ENCODE measurements around the gene TMEM209.

TMEM209 gene

DNA sequence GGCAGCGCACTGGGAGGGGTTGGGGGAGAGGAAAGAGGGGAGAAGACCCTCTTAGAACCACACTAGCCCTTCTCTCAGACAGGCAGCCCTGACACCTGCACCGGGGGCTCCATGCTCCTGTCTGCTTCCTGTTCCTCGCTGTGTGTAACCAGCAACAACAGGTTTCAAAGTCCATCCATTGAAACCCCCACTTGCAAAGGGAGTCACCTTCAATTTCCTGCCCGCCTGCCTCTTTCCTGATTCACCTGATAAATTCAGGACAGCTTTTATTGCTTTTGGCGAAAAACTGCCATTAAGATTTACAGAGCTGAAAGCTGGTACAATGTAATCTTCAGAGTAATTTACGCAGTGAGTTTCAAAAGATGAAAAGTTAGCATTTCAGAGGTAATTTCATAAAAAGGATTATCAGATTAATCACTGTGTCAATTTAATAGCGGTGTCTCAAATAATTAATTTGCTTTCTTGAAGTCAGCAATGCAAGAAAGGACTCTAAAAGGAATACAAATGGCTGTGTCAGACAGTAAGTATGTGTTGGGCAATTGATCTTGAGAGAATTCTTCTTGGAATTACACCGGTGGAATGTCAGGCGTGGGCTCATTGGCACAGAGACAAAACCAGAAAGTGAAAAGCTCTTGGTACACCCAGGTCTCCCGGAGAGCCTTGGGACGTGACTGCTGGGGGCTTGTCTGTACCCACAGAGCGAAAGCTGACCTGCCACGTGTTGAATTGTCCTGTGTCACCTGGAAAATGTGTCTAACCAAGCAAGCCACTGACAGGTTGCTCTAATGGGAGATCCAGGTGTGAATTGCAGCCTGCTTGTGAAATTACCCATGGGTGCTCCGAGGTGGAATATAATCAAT lies 60.7 kb downstream of the TMEM209 start:
- in situ Hi-C loops (cut with MboI; ENCODE audit: low sequenced_read_pairs) = no loop called here

DNA sequence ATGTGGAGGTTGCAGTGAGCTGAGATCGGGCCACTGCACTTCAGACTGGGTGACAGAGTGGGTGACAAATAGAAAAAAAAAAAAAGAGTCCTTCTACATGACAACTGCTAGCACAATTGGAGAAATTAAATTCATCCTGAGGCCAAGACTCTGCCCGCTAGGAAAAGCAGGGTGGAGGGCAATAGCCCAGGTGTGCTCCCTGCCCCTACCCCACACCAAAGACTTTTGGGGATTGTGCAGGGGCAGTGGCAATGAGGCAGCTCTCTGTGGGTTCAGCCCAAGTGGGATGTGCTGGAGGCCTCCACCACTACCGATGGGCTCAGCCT lies 61.3 kb downstream of the TMEM209 start:
- in situ Hi-C loops (cut with MboI; ENCODE audit: low sequenced_read_pairs) = no loop called here

DNA sequence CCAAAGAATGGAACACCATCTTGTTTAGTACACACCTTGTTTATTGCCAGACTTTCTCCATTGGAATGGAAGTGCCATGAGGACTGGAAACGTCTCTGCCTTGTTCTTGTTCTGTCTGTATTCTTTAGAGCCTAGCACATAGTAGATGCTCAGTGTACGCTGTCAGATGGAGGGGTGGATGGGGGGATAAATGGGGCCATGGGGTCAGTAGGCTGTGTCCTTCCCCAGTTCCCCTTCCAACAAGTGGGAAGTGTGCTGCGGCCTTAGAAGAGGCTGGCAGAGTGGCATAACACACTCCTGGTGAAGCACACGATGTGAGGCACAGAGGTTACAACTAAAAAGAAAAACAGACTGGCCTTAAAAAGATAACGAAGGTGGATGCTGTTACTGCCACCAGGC lies 61.9 kb downstream of the TMEM209 start:
- in situ Hi-C loops (cut with MboI; ENCODE audit: low sequenced_read_pairs) = no loop called here

DNA sequence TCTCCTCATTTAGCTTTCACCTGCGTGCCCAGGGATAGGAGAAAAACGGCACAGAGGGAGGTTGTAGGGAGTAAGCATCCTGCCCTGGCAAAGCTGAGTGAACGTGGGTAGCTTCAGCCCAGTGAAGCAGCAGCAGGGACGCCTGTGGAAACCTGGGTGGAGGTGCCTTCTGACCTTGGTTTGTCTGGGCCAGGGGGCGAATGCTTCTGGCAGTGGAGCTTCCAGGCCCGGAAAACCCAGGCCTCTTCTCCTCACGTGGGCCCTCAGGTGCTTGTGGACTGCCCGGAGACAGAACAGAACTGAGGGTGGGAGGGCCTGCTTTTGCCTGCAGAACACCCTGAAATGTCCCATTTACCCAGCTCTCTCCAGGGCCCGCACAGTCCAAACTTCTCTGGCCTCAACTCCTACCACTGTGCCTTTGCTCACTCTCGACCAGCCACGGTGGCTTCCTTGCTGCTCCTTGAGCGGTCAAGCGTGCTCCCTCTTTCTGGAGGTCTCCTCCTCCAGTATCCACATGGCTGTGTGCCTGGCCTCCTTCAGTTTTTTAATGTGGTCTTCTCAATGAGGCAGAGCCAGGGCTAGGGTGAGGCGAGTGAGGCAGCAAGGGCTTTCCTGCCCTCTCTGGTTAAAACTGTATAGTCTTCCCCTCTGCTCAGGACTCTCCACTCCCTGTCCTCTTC lies 62.4 kb downstream of the TMEM209 start:
- in situ Hi-C loops (cut with MboI; ENCODE audit: low sequenced_read_pairs) = no loop called here

DNA sequence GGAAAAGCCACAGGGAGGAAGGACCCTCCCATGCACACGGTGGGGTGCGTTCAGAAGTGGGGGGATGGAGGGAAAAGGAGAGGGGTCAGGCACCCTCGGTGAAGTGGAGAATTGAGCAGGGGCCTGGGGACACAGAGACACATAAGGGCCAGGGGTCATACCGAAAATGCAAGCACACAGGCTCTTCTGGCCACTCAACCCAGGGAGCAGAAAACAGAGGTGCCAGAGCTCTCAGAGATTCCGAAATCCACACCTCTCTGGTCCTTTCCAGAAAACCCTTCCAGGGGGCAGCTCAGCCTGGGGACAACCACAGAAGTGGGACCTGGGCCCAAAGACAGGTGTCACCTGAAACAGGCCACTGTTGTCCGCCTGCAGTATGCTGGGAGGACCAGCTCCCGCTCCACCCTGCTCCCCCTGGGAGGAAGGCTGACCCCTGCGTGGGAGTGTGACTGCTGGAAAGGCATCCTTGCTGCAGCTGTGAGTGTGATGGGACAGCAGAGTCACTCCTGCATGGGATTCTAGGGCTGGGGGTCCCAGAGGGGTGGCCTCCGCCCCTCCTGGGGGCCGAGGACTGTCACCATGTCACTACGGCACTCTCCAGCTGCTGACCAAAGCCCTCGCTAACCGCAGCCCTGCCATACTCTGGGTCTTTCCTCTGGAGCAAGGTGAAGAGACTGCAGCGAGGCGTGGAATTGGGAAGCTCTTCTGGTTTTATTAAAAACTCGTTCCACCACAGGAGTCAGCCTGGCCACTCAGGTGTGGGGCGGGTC lies 63.1 kb downstream of the TMEM209 start:
- in situ Hi-C loops (cut with MboI; ENCODE audit: low sequenced_read_pairs) = no loop called here

DNA sequence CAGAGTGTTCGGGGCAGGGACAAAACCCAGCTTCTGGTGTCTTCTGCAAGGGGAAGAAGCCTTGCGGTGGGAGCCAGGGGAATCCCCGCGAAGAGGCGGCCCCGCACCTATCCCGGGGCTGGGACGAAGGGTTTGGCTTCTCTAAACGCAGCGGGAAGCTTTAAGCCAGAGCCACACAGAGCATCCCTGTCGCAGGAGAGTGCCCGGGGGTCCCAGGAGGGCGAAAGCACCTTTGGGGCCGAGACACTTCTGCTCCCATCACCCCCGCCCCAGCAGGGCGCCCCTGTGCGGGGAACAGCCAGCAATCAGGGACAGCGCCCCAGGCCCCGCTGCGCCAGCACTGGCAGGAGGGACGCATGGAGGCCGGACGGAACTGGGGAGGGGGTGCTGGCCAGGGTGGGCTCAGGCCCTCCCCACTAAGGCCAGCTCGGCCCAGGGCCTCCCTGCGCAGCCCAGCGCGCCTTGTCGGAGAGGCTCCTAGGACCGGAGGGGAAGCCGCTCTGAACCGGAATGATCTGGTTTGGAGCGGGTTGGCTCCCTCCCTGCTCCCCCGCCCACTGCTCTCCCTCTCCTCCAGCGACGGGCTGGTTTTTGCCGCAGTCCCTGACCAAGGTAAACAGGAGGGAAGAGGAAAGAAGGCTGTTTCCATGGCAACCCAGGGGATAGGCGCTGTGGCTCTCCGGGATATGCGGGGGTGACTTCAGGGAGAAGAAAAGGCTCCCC lies 63.9 kb downstream of the TMEM209 start:
- in situ Hi-C loops (cut with MboI; ENCODE audit: low sequenced_read_pairs) = no loop called here

DNA sequence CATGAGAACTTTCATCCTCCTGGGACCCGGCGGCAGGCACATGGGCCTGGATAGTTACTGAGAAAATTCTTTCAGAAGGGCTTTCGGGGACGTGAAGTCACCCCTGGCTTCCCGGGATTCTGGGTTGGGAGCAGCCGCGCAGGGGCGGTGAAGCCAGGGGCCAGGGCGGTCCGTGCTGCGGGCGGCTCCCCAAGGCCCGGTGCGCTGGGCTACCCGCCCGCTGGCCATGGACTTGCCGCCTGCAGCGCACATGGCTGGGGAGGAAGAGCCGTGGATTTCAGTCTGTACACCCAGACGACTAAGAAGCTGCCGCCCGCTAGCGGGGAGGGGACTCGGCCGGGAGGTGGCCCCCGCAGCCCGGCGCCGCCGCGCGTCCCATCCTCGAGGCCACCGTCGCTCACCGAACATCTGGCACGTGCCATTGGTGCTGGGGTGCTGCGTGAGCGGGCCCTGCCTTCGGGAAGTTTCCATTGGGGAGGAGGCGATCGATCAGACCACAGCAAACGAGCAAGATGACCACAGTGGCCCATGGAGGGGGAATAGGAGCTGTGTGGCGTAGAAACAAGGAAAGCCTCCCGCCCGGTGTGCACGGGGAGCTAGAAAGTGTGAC lies 64.5 kb downstream of the TMEM209 start:
- in situ Hi-C loops (cut with MboI; ENCODE audit: low sequenced_read_pairs) = no loop called here

DNA sequence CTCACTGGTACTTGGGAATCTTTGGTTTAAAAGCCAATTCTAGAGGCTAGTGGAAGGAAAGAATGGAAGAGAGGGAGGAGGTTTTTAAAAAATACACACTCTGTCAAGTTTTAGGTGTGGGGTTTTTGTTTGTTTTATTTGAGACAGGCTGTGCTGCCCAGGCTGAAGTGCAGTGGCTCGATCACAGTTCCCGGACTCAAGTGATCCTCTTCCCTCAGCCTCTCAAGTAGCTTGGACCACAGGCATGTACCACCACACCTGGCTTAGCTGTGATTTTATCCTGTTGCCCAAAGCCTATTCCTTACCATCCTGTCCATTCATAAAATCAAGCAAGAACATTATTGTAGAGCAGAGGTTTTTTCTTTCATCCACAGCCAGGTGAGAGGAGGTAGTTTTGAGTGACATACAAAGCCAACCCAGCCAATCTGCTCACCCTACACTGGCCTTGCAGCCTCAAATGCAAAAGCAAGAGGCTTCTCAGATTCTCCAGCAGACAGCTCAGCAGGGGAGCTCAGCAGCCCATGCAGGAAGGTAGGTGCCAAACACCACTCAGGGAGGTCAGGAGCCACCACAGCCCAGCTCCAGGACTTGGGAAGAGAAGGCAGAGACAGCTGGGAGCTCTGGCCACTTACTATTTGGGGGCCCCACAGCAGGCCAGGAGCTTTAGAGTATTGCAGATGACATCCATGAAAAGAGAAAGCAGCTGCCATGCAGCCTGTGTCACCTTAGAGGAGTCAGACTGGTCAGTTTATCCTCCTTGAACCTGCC lies 65.8 kb downstream of the TMEM209 start:
- in situ Hi-C loops (cut with MboI; ENCODE audit: low sequenced_read_pairs) = no loop called here

DNA sequence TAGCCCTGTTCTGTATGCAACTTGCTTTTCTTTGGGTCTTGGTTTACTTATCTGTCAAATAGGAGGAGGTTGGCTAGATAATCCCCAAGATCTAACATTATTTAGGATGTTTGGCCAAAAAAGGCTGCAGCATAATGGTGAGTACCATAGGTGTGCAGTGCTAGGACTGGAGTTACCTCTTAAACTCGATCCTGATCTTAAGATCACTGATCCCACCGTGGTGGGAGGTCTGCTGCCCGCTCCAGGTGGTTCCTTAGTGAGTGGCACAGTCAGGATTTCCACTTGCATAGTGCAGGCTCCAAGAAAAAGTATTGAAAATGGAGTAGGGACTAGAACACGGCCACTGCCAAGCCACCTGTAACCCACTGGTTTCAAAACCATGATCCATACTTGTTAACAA lies 68.0 kb downstream of the TMEM209 start:
- in situ Hi-C loops (cut with MboI; ENCODE audit: low sequenced_read_pairs) = no loop called here

DNA sequence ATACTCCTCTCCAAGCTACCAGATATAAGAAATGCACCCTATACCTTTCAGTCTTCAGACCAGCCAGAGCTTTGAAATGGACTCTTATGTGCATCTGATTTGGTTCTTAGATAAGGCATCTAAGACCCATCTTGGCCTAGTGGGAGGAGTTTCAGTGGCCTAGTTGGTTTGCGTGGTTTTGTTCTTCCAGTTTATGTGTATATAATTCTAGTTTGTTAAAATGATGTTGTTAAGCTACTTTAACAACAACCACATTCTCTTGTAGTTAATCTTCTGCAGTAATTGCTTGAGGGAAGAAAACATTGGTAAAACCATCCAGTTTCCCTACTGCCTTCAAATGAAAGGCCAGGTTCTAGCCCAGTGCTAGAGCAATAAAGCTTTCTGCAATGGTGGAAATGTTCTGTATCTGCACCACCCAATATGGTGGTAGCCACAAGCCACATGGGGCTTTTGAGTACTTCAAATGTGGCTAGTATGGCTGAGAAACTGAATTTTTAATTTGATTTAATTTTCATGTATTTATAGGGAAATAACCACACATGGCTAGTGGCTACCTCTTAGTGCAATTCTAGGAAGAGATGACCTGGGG lies 68.5 kb downstream of the TMEM209 start:
- in situ Hi-C loops (cut with MboI; ENCODE audit: low sequenced_read_pairs) = no loop called here

DNA sequence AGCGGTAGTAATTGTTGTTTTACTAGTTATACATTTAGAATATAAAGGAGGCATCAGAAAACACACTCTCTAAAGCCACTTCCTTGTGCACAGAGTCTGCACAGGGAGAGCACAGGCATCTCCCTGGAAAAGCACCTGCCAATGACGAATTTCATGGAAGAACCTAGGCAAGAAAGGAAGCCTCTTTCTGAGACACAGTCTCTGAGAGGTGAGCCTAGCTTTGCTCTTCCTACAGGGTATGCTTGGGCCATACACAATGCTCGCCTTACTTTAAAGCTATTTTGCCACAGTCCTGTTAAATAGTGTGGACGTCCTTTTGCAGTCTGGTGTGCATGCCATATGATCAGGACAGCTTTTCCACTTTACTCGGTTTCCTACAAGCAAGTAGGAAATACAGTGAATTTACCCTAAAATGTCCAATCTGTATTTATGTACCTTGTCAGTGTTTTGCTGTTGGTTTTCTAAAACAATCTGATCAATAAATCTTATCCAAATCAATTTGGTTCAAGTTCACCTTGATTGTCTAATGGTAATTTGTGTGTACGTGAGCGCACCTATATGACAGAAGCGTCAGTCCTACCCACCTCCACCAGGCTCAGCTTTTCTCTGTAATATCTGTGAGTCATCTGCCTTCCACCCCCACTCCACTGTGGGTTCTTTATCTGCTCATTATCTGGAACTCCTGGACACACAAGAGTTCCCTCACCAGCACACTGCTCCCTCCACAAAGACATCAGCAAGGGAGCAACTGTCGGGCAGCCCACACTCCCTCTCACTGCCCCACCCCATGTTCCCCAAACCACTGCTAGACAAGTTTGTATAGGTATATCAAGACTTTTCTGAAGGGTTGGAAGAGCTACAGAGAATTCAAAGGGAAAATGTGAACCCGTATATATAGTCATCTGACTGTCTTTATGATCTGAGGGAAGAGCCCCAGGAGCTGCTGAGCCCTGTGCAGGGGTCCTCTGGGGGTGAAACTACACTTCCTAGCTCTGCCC lies 69.7 kb downstream of the TMEM209 start:
- in situ Hi-C loops (cut with MboI; ENCODE audit: low sequenced_read_pairs) = no loop called here

DNA sequence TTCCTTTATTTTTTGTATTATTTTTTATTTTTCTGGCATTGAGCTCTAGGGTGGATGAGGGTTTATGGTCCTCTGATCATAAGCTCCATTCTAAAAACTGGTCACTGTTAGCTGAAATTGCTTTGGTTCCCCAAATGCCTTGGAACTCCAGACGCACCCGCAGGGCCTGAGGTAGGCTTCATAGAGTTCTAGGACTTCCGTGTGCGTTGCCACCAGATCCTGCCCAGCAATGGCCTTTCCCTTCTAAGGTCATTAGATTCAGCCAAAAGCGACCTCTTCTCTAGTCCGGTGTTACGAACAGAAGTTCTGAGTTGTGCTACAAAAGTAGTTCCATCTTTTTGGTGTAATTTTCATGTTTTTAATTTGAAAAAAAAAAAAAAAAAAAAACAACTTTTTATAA lies 70.5 kb downstream of the TMEM209 start:
- in situ Hi-C loops (cut with MboI; ENCODE audit: low sequenced_read_pairs) = no loop called here

DNA sequence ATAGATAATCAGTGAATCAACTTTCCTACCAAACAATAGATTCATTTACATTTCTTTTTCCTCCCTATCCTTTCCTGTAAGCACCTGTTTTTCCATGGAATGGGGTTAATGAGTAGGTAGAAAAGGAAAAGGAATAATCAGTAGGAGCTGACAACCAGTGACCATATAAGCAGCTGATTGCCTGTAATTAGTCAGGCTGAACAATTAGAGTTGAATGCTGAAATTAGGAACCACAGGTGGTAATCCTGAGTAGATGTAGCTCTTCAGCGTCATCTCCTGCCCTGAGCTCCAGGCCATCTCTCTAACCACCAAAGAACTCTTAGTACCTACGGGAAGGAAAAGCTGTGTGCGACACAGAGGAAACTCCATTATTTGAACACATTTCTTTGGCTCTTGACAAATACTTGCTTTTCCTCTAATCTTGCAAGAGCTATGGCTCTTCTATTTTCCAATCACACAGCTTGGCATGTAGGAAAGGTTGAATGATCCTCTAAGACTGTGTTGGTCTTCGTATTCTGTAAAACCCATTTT lies 71.0 kb downstream of the TMEM209 start:
- in situ Hi-C loops (cut with MboI; ENCODE audit: low sequenced_read_pairs) = no loop called here

DNA sequence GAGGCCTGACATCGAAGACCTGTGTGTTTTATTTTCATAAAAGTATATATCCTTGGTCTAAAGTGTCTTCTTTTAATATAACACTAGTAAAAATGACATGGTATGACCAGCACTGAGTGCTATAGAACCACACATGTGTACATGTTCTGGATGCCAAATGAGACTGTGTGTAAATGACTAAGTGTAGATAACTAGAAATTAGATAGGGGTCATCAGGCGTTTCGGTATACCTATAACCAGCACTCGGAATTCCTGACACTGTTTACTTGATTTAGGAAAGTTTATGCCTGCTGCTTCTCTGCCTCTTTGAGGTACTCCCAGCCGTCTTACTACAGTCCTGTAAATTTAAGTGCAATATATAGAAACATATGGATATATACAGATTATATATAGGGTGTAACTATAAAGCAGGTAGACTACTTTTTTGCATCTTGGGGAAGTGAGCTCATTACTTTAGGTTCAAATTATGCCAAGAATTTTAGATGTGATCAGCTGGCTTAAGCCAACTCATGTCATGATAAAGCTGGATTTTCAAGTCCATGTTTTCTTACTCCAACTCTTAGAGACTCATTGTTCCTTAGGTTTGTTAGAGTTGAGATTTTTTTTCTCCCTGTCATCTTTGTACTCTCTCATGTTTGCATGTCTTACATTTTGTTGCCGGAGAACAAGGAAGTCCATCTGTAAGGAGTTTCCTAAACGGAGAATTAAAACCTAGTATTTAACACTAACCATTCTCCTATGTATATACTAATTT lies 72.0 kb downstream of the TMEM209 start:
- in situ Hi-C loops (cut with MboI; ENCODE audit: low sequenced_read_pairs) = no loop called here

DNA sequence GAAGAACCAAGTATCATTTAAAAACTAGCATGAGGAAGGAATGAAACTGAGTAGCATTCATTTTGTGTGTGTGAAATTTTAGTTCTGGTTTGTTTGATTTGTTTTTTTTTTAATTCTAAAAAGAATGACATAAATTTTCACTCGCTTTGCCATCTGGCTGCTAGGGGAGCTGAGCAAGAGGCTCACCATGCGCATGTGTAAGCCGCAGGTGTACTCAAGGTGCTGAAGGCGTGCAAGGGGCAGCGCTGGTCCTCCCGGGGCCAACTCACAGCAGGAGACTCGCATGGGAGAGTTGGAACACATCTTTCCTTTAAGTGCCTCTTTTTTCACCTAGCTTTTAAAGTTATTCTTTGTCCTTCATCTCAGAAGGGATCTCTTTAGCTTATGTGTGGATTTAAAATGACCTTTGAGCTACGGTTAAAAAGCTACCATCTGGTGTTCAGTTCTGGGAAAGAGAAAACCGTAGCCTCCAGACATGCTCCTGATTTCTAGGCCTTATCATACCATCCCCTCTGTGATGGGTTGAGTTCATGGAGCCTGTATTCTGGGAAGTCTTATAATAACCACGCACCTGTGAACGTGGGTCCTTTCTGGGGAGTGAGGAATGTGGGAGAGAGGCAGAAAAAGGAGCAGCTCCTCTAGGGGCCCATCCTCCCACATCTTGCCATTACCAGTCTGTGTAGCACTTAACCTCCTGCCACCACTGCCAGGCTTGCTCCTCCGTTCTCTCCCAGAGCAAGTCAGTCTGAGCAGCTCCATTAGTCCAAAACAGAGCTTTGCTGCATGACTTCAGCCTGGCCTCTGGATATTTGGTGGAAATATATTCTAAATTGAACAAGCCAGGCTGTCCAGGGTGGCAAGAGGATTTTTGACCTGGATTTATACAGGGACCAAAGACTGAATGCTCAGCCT lies 73.0 kb downstream of the TMEM209 start:
- in situ Hi-C loops (cut with MboI; ENCODE audit: low sequenced_read_pairs) = no loop called here

DNA sequence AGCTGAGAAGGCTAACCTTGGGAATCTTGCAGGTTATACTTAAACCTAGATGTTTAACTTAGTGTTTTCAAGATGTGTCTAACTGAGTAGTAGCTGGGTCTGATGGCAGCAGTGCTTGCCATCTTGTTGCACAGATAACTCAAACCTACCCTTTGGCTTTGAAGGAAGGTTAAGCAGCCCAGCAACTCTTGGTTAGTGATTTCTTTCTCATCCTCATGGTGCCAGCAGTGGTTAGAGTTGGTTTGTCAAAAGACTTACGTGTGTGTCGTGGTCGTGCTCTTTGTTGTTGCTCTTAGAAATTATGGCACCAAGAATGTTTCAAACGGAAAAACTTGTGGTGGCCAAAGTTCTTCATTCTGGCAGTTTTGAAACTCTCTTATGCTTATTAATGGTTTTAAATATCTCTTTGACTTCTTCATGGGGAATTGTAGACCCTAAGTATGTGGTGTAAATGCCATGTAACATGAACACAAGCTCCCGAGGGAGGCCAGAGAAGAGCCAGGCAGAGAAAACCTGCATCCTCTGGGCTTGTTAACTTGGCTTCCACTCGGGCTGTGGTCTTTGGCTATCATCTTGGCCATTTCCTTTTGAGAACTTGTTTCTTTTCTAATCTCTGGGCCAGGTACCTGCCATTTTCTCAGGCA lies 73.9 kb downstream of the TMEM209 start:
- in situ Hi-C loops (cut with MboI; ENCODE audit: low sequenced_read_pairs) = no loop called here

Data from HL-60/S4 (cell line).